ENCODE measurements around the gene INKA2.

INKA2 gene

DNA sequence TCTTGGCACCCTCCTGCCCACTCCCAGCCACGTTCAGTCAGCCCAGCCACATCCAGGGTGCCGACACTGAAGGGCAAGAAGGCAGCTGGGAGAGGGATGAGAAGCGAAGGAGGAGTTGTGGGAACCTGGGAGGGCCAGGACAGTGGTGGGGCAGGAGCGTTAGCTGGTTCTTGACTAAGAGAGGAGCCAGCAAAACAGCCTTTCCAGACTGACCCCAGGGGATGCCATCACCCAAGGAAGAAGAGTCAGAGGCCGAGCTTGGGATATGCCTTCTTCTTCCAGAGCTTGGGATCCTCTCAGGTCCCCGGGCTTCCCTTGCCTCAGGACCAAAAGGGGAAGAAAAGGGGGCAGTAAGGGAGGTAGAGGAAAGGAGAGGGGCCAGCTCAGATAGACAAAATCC lies 7.2 kb downstream of the INKA2 start:
- no peak for DNase-seq

DNA sequence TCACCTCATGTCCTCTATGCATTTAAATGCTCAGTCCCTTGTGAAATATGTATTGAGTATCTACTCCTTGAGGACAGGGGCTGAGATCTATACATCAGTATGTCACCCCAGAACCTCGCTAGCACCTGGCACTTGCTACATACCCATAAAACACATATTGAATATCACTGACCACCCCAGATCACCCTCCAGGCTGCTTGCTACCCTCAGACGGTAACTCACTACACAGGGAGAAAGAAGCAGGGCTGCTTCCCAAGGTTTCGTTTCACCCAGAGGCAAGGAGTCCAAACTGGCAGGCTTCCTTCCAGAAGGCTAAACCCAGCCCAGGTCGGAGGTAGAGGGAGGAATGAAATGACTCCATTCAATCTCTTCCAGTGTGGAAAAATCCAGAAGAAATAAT lies 8.5 kb downstream of the INKA2 start:
- no peak for DNase-seq

DNA sequence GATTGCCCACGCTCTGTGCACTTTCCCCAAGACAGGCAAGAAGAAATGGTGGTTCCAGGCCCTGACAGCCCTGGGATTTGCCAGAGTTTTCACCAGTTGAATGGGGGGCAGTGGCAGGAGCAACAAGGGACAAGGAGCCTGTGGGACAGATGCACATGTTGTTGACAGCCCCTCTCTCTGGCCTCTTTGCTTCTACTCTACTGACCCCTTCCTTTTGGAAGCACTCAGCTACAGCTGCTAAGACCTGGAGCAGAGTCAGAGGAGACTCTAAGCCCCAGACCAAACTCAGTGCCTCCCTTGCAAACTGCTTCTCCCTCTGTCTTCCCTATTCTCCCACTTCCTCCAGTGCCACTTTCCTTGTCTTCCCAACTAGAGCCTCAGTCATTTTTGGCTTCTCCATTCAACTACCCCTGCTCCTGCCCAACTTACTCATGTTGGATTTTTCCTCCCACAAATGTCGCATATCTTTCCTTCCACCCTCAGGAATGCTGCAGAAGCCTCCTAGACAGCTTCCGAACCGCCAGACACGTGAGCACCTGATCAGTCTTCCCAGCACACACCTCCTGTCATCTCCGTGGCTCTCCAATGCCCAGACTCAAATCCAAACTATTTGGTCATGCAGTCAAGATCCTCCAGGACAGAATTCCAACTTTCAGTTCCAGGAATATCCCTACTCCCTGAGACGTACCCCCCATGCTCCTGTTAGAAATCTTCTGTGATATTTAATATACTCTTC lies 9.1 kb downstream of the INKA2 start:
- no peak for DNase-seq

DNA sequence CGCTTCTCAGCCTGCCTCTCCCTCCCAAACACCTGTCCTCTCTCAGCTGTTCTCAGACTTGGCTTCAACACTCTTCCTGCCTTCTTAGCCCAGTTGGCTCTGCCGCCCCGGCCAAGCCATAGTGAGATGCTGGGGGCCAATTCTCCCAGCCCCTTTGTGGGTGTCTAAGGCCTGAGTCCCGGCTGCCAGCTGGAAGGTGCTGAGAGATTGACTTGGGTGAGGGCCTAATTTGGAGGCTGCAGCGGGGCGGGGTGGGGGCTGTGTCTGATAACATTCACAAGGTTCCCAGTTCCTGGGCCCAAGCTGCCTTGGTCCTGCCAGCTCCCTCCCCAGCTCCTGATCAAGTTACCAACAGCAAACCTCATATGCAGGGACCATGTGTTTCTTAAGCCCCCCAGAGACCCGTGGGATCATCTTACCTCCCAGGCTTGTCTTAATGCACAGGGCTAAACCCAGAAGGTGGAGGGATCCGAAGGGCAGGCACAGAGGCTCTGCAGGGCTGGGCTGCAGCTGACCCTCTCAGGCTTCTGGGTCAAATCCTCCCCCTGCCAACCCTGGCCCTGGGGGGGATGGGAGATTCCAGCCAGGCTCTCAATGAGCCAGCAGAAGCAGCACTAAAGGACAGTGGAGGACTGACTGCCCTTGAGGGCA lies 9.8 kb downstream of the INKA2 start:
- no peak for DNase-seq

DNA sequence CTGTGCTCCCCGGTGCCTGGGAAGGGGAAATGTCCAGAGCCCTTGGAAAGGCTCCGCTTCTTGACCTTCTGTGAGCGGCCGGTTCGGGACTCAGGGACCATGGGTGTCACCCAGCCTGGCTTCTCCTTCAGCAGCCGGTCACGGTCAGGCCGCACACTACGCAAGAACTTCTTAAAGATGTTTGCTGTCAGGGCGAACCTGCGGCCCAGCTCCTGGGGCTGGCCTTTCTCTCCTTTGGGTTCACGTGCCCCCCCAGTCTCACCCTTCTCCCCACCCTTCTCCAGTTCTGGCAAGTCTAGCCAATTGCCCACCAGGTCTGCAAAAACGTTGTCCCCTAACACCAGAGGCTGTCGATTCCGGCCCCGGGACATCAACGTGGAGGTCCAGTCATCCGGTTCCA lies 12.1 kb downstream of the INKA2 start:
- no peak for DNase-seq

DNA sequence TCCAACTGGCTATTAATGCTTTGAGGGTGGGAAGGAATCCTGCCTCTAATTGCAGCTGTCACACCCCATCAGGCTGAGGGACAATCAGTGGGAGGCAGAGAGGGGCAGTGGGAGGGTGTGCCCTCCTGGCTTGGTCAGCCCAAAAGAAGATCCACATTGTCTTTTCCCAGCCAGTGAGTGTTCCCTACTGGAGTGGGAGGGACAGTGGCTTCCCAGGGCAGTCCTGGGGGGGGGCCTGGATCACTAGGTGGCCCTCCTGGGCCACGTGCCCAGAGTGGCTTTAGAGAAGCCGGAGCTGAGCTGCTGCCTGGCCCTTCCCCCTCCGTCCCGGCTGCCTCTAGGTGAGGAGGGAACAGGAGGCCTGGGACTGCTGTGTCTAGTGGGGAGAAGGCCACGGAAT lies 14.0 kb downstream of the INKA2 start:
- peak in 1 of 2 experiments; percentile 6 for DNase-seq

DNA sequence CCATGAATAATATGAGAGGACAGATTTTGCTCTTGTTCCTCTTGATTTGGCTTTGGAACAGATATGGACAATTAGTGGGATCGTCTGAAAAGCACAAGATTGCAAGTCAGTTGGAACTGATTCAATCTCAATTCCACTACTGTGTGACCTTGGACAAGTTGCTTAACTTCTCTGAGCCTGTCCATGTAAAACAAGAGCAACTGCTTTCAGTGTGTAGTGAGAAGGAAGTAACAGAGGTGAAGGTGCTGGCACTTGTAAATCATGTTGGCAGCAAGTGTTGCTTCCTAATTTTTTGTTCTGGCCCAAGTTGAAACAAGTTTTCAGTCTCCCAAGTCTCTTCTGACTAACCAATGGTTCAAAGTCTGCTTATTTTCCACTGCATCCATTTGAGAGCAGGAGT lies 15.3 kb downstream of the INKA2 start:
- no peak for DNase-seq

DNA sequence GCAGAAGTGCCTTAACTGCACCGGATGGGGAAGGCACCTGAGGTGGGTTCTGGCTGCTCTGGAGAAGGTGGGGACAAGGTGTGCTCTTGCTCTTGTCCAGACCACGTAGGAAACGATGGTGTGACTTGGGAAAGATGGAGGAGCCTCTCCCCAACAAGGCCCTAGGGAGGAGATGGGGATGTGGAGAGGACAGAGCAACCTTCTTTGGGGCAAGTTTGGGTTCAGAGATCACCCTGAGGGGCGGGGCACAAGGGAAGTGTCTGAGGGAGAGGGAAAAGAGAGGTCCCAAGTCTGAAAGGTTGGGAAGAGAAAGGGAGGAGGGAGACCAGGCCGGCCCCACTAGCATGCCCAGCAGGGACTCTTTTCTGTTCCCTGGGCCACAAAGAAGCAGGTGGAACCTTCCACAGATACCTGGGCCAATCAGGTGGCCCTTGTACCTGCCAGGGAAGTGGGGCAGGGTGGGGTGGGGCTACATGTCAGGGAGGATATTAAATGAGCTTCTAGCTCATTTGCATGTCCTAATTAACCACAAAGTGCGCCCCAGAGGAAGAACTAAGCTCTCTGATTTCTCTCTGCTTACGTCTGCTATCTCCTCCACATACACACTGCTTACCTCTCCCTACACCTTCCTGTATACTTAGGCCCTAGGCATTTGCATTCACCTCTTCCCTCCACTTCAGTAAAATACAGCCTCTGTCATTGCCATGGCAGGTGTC lies 15.9 kb downstream of the INKA2 start:
- DNase-seq = no peak

DNA sequence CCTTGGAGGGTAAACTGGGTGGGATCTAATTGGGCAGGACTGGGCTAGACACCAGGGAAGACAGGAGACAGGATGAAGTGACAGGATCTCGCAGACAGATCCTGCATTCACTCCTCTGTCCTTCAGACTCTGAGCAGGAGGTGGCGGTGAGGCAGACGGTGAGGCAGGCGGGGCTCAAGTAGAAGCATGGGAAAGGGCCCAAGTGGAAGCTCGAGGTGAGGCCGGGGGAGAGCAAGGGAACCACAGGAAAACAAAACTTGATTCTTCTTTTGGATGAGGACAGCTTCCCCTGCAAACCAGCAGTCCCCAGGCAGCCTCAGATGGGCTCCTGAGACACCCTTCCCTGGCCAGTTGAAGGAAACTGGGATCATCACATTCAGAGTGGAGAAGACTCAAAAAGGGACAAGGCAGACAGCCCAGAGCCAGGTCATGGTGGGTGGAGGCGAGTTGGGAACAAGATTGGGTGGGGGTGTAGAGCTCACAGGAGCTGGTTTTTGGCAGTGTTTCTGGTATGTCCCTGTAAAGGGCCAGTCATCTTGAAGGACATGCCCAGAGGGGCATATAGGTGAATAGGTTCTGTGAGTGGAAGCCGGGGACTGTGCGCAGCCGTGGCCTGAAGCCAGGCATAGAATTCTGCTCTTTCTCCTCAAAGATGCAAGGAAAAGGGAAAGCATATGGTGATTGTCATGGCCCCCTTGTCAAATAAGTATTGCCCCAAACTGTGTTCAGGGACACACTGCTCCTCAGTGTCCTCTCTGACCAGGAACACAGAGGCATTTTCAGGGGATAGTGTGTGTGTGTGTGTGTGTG lies 18.0 kb downstream of the INKA2 start:
- DNase-seq = no peak

DNA sequence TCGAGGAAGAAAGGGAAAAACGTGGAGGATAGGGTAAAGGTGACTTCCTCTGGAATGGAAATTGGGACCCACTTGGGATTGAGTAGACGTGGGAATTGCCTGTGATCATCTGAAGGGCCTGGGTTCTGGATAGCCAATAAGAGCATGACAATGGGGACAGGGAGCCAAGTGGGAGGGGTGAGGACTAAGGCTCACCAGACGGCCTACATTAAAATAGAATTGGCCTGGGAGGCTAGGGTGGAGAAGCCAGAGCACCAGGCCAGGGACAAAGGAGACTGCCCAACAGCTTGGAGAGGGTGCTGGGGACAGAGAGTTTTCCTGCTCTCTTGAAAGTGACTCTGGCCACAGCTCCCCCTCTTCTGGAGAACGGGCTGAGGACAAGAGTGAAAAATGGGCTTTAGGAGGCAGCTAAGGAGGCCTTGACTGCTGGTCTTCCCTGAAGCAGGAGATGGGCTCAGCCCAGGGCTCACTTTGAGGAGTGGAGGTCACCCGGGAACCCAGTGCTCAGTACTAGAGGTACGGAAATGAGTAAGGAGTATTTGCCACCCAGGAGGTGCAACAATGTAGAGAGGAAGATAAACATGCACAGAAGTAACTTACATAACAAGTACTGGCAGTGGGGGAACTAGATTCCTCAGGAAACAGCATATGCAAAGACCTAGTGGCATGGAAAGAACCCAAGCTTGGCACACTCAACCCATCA lies 18.8 kb downstream of the INKA2 start:
- DNase-seq = no peak

DNA sequence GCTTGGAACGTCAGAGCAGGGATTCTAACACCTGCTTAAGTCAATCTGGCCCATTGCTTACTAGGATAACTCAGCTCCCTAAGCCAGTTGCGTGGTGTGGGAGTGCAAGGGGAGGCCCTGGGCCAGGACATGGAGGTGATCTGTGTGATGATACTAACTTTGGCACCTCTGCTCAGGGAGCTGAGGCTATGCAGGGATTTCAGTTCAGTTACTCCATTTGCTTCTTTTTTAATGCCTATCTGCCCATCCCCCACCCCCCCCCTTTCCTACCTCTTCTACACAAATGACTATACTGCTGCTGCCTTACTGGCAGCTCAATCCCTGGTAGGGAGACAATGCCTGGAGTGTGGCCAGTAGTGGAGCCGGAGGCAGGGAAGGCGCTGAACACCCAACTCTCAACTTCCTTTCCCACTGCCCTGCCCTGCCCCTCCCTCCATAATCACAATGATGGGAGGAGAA lies 19.5 kb downstream of the INKA2 start:
- no peak for DNase-seq

DNA sequence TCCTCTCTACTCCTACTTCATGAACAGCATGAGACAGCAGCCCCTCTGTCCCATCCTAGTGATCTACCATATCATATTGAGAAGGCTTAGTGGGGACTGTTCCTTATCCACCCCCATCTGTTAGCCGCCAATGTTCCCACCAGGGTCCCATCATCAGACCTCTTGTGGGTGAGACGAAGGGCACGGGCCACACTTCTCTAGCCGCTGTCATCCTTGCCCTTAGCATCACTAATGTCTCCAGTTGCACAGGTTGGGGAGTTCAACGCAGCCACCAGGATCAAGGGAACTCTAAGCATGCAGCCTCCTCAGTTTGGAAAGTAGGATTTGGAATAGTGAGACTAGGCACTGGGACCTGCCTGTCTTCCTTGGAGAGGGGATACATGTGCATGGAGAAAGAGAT lies 20.1 kb downstream of the INKA2 start:
- DNase-seq = no peak

DNA sequence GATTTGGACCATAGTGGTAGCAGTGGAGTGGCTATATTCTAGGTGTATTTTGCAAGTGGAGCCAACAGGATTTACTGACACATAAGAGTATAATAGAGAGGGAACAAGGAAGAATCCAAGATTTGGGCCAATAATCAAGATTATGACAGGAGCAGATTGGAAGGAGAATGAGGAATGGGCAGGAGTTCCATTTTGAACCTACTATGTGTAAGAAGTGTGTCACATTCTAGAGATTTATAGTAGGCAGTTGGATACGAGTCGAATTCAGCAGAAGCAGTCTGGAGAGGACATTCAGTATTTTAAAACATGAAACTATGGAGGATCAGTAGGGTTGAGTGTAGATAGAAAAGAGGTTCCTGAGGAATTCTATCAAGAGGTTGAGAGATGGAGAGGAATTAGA lies 21.7 kb downstream of the INKA2 start:
- no peak for DNase-seq

DNA sequence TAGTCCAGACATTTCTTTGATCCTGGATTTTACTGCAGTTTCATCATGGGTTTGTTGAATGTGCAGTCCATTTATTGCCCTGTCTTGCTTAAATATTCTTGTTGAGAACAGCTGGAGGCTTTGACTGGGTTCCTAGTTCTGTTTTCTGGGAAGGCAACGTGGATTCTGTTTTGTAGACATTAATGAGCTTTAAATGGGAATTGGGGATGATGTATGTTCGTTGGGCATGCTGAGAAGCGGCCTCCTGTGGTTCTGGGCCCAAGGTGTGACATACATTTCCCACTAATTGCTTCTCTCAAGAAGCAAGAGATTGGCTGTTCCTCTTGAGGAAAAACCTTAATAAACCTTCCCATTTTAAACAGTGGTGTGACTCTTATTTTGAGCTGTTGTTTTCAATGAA lies 22.9 kb downstream of the INKA2 start:
- no peak for DNase-seq

DNA sequence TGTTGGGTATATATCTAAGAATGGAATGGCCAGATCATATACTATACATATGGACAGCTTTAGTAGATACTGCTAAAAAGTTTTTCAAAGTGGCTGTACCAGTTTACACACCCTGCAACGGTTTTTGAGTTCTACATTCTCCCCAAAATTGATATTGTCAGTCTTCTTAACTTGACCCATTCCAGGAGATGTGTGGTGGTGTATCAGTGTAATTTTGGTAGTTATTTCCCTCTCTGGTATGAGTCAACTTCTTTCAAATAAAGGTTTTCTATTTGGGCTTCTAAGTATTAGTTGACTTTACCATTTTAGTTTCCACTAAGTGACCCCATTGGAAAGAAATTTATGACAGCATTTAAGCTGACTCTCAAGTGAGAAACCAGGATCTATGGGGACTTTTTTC lies 29.2 kb downstream of the INKA2 start:
- DNase-seq = no peak

DNA sequence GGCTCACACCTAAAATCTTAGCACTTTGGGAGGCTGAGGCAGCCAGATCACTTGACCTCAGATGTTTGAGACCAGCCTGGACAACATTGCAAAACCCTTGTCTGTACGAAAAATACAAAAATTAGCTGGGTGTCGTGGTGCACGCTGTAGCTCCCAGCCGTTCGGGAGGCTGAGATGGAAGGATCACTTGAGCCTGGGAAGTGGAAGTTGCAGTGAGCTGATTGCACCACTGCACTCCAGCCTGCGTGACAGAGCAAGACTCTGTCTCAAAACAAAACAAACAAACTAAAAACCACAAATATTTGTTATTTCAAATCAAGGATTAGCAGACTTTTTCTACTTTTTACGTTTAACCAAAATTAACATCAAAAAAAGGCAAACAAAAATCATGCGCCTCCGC lies 31.3 kb downstream of the INKA2 start:
- DNase-seq = no peak

DNA sequence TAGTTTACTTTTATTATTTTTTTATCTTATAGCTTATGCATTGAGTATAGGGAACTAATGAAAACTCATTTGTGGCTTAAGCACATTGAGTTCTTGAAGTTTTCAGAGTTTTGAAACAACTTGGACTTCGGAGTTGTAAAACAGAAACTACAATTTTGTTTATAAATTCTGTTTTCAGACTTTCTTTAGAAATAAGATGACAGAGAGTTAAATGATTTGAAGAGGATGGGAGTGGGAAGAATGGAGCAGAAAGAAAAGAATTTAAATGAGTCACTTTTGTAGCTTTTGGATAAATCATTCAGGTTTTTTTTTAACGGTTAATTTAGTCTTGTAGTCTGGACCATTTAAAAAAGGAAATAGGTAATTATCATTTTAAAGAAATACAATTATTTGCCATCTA lies 32.3 kb downstream of the INKA2 start:
- no peak for DNase-seq

DNA sequence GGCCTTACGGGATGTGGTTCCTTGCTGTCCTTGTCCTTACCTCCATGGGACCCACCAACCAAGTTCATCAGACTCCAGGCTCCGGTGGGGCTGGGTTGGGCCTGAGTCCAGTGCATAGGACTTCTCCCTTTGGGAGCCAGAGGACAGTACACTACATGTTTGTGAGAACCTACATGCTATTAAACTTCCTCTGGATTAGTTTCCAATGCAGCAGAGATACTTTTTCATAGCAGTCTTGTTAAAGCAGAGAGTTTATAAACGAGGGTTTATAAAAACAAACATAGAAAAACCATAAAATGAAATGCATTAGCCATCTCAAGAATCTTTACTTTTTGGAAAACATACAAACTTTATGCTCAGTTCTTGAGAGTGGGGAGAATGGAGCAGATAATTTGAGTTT lies 33.4 kb downstream of the INKA2 start:
- no peak for DNase-seq

DNA sequence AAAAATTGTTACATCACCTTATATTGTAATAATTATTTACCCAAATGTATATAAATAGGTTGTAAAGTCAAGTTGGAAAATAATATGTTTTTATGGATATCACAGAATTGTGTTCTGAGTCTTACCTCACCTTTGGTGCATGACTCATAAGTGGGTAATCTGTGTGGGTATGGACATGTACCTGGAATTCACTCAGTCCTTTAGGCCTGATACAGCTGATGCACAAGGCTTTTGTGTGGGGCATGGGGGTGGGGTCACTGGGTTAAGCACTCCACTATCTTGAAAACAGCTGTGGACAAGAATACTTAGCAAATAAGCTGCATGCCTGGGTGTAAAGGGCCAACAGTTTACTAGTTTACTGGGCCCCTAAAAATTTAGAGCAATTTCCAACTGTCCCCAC lies 34.4 kb downstream of the INKA2 start:
- no peak for DNase-seq

DNA sequence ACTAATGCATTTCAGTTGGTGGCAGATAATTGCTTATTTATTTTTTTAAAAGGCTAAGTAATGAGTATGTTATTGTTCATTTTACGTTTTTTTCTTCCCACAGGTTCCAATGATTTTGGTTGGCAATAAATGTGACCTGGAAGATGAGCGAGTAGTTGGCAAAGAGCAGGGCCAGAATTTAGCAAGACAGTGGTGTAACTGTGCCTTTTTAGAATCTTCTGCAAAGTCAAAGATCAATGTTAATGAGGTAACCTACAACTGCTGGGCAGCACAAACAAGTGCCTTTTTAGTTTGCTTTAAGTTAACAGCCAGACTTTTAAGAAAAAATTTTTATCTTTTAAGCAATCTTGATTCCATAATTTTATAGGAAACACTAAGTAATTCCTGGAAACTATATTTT lies 35.0 kb downstream of the INKA2 start:
- DNase-seq = no peak

DNA sequence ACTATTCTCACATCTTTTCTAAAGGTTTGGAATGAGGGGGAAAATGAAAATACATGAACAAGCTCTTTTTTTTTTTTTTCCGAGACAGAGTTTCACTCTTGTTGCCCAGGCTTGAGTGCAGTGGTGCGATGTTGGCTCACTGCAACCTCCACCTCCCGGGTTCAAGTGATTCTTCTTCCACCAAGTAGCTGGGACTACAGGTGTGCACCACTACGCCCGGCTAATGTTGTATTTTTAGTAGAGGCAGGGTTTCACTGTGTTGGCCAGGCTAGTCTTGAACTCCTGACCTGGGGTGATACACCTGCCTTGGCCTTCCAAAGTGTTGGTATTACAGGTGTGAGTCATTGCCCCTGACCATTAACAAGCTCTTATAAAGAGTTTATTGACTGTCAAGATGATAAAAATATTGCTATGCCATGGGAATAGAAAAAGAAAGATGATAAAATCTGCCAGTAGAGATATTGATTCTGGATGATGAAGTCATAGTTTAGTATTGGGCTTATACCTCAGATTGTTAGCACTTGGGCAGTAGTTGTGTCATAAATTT lies 36.6 kb downstream of the INKA2 start:
- DNase-seq = no peak

DNA sequence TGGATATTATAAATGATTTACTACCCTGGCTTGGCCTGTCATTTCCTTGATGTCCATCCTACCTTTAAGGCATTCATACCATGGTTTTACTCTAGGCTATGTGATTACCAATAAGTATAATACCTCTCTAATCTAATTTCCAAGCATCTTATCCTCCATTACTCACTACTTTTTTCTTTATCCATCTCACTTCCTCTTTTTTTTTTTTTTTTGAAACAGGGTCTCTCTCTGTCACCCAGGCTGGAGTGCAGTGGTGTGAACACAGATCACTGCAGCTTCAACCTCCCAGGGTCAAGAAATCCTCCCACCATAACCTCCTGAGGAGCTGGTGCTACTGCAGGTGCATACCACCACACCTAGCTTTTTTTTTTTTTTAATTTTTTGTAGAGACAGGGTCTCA lies 39.9 kb downstream of the INKA2 start:
- DNase-seq = no peak

All from NCI-H2081 (cell line).